ENCODE data around the gene TK1. TPM values are rescaled to one million over a fixed set of nuclear protein-coding genes. Genes with fewer than 3 reads are reported as not detected.

The TK1 gene
- polyA plus RNA-seq, 2 of the 4 experiments (the other 2 are of a cell fraction) = 90.9 to 355 TPM

DNA sequence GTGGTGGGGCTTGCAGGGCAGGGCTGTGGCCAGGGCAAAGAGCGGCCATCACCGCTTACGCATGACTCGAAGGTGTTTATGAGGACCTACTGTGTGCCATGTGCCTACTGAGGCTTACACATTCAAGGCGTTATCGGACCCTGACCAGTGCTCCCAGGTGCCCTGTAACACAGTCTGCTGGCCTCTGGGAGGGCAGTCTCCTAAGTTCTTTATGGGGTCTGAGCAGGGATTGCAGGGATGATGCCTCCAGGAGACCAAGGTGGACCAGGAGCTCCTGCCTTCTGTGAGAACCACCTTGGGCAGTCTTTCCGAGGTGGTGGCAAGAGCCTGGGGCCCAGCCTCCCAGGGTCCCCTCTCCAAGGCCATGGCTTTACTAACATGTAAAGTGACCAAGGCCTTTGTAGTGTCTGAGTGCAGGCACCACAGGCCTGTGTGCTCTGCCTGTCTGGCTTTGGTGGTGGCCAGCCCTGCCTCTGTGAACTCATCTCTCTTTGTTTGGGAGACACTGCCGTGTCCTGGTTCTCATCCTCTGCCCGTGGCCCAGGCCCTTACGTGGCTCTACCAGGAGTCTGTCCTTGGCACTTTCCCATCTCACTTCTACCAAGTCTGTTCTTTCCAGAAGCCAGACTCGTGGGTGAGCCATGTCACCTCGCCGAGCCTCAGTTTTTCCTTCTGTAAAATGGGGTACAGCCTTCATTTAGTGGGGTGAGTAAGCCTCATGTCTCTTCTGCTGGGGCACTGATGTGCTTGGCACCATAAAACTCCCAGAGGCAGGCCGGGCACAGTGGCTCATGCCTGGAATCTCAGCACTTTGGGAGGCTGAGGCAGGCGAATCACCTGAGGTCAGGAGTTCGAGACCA, 21.9 kb downstream of the TK1 start:
- ChIA-PET POLR2A (no interaction called here), CTCF (interaction anchor here (1.0 to 4.5 kb wide), 10 partner anchors 11 to 257 kb away, joined by 3 to 54 read pairs (median 6); partner anchors contain the start of gene TK1)
- 85% methylated on average over 16 of the region's 16 CpGs for WGBS (ENCODE audit: missing lambda C conversion rate)
- no peak for TF ChIP-seq POLR2AphosphoS2 (conservative IDR thresholded peaks at IDR 0.05; ENCODE audit: low read length)
- 0 out of 2 replicates have a peak, but pooled peaks have one; percentile 64 for TF ChIP-seq KDM1A (IDR thresholded peaks at IDR 0.05; ENCODE audit: low read depth)
- no peak for TF ChIP-seq ZFP36 (IDR thresholded peaks at IDR 0.05; ENCODE audit: borderline replicate concordance, partially characterized antibody)
- no peak for FAIRE-seq
- no peak overlapping the region for H3K27ac ChIP-seq
- ATAC-seq = no peak
- no peak for DNase-seq (ENCODE audit: low read depth in 1 of 2, low spot score in 1 of 2)
- H3K9me3 ChIP-seq = no peaks in the 10 kb centered on the region
- H3K4me3 ChIP-seq = no peak overlapping the region
- no peak overlapping the region for H3K4me2 ChIP-seq
- peaks cover 8% of the 10 kb centered on the region; the same call in 2 of the 3 replicates for H3K4me1 ChIP-seq

DNA sequence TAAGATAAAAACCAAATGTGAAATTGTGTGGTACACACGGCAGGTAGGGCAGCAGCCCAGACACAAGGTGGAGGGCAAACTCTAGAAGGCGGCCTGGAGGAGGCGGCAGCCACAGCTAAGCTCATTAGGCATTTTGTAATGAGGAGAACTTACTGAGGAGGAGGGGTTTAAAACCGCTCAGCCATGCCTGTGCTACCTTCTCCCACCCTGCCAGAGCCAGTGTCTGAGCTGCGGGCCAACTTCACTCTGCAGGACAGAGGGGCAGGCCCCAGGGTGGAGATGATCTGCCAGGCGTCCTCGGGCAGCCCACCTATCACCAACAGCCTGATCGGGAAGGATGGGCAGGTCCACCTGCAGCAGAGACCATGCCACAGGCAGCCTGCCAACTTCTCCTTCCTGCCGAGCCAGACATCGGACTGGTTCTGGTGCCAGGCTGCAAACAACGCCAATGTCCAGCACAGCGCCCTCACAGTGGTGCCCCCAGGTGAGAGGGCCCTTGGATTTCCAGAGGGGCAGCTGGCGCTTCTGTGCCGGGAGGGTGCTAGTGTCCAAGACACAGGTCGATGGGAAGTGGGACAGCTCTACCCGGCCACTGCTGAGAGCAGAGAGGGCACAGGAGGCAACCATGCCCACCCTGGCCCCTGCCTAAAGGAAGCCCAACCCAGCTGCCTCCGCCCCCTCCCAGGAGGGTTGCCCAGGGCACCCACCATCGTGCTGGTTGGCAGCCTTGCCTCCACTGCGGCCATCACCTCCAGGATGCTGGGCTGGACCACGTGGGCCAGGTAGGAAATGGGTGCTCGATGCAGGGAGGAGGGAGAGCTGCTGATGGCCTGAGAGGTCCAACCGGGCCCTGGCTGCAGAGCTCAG, 22.7 kb downstream of the TK1 start:
- no peak overlapping the region for H3K4me3 ChIP-seq
- WGBS (ENCODE audit: missing lambda C conversion rate) = 75% methylated on average over 17 of the region's 22 CpGs
- FAIRE-seq (no peak), DNase-seq (ENCODE audit: low read depth in 1 of 2, low spot score in 1 of 2) (no peak), ATAC-seq (no peak)
- 0 out of 3 replicates have a peak, but pooled peaks cover 3% of the 10 kb centered on the region for H3K4me1 ChIP-seq
- H3K9me3 ChIP-seq = no peaks in the 10 kb centered on the region
- CTCF ChIA-PET = interaction anchor here (1.0 to 4.5 kb wide), 9 partner anchors 11 to 258 kb away, joined by 3 to 54 read pairs (median 8); partner anchors contain the start of gene TK1
- no peak for TF ChIP-seq PHF8 (IDR thresholded peaks at IDR 0.05; ENCODE audit: borderline replicate concordance, low read depth)
- TF ChIP-seq CEBPB (IDR thresholded peaks at IDR 0.05) = no peak
- TF ChIP-seq TFCP2L1 (CRISPR knock-in tag; IDR thresholded peaks at IDR 0.05) = no peak
- no peak for TF ChIP-seq SREBF2 (IDR thresholded peaks at IDR 0.05)
- TF ChIP-seq ZFP36 (IDR thresholded peaks at IDR 0.05; ENCODE audit: borderline replicate concordance, partially characterized antibody) = no peak
- TF ChIP-seq, protein P1, sequence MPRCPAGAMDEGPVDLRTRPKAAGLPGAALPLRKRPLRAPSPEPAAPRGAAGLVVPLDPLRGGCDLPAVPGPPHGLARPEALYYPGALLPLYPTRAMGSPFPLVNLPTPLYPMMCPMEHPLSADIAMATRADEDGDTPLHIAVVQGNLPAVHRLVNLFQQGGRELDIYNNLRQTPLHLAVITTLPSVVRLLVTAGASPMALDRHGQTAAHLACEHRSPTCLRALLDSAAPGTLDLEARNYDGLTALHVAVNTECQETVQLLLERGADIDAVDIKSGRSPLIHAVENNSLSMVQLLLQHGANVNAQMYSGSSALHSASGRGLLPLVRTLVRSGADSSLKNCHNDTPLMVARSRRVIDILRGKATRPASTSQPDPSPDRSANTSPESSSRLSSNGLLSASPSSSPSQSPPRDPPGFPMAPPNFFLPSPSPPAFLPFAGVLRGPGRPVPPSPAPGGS (IDR thresholded peaks at IDR 0.05) = no peak
- TF ChIP-seq KDM1A (IDR thresholded peaks at IDR 0.05; ENCODE audit: low read depth) = no peak
- no peak for TF ChIP-seq ZC3H11A (IDR thresholded peaks at IDR 0.05)
- TF ChIP-seq, protein P2, sequence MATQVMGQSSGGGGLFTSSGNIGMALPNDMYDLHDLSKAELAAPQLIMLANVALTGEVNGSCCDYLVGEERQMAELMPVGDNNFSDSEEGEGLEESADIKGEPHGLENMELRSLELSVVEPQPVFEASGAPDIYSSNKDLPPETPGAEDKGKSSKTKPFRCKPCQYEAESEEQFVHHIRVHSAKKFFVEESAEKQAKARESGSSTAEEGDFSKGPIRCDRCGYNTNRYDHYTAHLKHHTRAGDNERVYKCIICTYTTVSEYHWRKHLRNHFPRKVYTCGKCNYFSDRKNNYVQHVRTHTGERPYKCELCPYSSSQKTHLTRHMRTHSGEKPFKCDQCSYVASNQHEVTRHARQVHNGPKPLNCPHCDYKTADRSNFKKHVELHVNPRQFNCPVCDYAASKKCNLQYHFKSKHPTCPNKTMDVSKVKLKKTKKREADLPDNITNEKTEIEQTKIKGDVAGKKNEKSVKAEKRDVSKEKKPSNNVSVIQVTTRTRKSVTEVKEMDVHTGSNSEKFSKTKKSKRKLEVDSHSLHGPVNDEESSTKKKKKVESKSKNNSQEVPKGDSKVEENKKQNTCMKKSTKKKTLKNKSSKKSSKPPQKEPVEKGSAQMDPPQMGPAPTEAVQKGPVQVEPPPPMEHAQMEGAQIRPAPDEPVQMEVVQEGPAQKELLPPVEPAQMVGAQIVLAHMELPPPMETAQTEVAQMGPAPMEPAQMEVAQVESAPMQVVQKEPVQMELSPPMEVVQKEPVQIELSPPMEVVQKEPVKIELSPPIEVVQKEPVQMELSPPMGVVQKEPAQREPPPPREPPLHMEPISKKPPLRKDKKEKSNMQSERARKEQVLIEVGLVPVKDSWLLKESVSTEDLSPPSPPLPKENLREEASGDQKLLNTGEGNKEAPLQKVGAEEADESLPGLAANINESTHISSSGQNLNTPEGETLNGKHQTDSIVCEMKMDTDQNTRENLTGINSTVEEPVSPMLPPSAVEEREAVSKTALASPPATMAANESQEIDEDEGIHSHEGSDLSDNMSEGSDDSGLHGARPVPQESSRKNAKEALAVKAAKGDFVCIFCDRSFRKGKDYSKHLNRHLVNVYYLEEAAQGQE (IDR thresholded peaks at IDR 0.05) = no peak
- TF ChIP-seq EHMT2 (IDR thresholded peaks at IDR 0.05; ENCODE audit: low read depth) = no peak
- TF ChIP-seq, protein P3, sequence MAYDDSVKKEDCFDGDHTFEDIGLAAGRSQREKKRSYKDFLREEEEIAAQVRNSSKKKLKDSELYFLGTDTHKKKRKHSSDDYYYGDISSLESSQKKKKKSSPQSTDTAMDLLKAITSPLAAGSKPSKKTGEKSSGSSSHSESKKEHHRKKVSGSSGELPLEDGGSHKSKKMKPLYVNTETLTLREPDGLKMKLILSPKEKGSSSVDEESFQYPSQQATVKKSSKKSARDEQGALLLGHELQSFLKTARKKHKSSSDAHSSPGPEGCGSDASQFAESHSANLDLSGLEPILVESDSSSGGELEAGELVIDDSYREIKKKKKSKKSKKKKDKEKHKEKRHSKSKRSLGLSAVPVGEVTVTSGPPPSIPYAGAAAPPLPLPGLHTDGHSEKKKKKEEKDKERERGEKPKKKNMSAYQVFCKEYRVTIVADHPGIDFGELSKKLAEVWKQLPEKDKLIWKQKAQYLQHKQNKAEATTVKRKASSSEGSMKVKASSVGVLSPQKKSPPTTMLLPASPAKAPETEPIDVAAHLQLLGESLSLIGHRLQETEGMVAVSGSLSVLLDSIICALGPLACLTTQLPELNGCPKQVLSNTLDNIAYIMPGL (CRISPR knock-in tag; IDR thresholded peaks at IDR 0.05; ENCODE audit: borderline replicate concordance) = no peak
- no peak for TF ChIP-seq NR3C1 (IDR thresholded peaks at IDR 0.05)
- TF ChIP-seq JUN (IDR thresholded peaks at IDR 0.05) = no peak
- no peak for TF ChIP-seq HEYL (CRISPR knock-in tag; IDR thresholded peaks at IDR 0.05)
- no peak for TF ChIP-seq ZSCAN20 (CRISPR knock-in tag; IDR thresholded peaks at IDR 0.05)
- TF ChIP-seq FOSL2 (IDR thresholded peaks at IDR 0.05) = no peak
- no peak for TF ChIP-seq FOSL2 (CRISPR knock-in tag; IDR thresholded peaks at IDR 0.05)
- no peak for TF ChIP-seq NPAS2 (CRISPR knock-in tag; IDR thresholded peaks at IDR 0.05; ENCODE audit: borderline replicate concordance)
- no peak for TF ChIP-seq TP53 (CRISPR knock-in tag; IDR thresholded peaks at IDR 0.05)
- no peak for TF ChIP-seq KDM5A (IDR thresholded peaks at IDR 0.05)
- no peak for TF ChIP-seq ESRRA (IDR thresholded peaks at IDR 0.05; ENCODE audit: borderline replicate concordance, low read length)
- POLR2A ChIA-PET = no interaction called here
- H3K27ac ChIP-seq = no peak overlapping the region
- H3K4me2 ChIP-seq = no peak overlapping the region
